Umbilical cord (tissue), 2 donors: ENCODE measurements around the gene CLIC1. TPM values are rescaled to one million over a fixed set of nuclear protein-coding genes. Genes with fewer than 3 reads are reported as not detected.
A peak's percentile ranks its signal among the peaks of the same experiment; 100 is the strongest.

Experiments used
- DNase-seq: peaks from one replicate; pipeline ENCODE4 v3.0.0-alpha.2; 2015; ENCODE audit warnings: low spot score
- total RNA-seq: library from RNA; depleted of rRNA; stranded (reverse); fragments of >200 nt; gene quantifications from one replicate; pipeline ENCODE4 v1.2.3, GENCODE V29; 2014; ENCODE audit warnings: low replicate concordance; ENCODE audit not compliant: insufficient read depth

Gene CLIC1
- total RNA-seq, 1 donor from 2014 or later, result 203 TPM

DNA sequence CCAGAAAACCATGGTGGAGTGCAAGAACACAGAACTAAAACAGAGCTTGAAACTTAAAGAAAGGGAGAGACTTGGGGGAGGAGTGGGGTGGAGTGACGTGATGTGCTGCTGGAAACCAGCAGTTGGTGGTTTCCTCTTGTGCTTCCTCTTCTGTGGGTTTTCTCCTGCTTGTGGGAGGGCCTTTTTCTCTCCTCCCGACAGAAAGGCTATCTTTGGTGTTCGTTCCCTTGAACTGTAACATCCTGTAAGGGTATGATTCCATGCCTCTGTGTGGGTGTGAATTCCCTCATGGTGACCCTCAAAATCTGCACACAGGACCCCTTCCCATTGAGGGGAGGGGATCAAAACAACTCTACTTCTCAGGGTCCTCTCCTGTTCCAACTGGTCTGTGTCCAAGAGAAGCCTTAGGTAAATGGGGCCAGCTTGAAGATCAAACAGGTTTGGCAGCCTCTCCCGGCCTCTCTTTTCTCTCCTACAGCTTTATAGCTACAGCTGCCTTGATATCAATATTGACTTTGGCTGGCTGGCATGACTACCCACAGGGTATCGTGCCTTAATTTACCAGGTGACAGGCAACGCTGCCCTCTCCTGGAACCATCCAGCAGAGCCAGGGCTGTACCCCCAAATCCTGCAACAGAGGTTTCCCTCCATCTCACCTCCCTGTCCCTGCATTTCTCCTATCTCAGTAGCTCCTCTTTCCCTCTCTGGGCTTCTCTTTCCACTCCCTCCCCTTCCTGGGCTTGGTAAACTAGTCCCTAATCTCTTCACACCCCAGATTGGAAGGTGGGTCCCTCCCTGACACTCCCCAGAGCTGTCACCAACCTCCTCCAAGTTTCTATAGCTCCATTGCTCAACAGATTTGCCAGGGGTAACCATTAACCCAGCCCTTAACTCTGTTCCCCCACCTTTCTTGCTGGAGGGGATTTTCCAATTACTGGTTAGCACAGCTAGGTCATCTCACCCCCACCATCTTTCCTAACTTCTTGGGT, 2.0 kb upstream of the CLIC1 start:
- peak; percentile 93 for DNase-seq

DNA sequence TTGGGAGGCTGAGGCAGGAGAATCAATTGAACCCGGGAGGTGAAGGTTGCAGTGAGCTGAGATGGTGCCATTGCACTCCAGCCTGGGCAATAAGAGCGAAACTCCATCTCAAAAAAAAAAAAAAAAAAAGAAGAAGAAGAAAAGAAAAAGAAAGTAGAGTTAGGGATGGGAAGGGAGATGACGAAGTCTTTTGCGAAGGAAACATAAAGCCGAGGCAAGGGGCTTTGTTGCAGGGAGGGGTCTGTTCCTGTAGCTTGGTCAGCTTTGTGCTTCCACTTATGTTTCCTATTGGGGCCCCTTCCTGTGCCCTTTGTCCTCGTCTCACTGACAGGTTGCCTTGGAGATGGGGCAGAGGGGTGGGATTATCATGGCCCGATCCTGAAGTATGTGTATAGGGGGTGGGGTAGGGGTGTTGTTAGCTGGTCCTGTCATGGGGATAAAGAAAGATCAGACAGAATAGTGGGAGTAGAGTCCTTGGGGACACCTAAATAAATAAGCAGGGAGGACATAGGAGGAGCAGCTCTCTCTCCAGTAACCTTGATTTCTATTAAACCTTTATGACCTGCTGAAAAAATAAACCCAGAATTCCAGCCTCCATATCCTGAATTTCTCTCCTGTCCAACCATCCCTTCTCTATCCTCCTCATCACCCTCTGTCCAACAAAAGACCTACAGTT, 1.1 kb upstream of the CLIC1 start:
- peak; percentile 66 for DNase-seq

DNA sequence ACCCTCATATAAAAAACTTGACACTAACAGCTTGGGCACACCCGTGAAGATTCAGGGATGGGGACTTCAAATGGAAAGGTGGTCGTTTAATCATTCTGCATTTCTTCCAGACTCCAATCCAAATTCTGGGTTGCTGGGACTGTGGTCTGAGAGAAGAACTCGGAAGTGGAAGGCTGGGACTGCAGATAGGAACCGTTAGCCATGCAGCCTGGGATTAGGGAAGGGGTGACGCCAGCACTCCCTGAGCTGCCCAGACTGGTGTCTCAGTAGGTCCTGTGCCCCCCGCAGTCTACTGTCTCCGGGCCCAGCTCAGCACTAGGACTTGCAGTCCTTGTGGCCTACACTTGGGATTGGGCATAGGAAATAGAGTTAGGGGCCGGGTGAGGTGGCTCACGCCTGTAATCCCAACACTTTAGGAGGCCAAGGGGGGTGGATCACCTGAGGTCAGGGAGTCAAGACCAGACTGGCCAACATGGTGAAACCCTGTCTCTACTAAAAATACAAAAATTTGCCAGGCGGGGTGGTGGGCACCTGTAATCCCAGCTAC, 511 bp upstream of the CLIC1 start:
- DNase-seq, result no peak

DNA sequence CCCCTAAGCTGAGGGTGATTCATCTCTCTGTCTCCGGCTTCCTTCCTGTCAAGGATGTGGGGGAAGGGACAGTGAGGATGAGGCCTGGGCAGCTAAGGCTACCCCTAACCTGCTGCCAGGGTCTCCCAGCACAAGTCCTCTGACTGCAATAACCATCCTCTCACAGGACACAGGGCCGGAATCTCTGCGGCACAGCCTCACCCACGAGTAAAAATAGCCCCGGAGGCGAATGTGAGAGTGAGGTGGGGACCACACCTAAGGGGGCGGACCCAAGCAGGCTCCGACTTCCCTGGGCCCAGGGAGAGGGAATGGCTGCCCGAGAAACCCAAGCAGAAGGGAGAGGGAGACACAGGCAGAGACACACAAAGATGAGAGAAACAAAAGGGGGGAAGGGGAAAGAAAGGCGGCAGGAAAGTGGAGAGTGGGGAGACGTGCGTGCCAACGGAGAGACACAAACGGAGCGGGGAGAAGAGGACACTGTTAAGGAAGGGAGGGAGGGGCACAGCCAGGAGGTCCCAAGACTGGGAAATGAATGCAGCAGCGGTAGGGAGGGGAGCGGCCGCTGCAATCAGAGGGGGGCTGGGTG, 1.4 kb downstream of the CLIC1 start:
- peak; percentile 80 for DNase-seq

DNA sequence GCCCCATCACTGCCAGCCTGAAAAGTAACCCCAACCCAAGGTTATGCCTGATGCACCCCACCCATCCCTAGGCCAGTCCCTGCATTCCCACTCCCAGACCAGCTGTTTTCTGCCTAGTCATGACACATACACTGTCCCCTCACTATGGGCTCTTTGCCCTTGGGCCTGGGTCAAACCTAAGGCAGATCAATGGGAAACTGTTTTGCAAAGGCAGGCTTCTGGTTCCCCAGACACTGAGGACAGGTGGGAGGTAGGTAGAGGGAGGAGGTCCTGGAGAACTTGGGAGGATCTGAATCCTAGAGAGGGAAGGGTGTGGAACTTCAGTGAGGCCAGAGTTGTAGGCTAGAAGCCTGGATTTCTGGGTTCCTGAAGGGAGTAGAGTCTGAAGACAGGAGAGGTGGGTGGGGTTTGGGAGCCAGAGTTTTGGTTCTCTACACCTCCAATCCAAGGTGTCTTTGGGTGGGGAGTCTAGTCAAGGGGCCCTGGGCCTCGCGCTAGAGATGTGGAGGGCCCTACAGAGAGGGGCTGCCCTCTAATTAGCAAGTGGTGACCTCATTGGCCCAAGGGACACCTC, 2.0 kb downstream of the CLIC1 start:
- DNase-seq, result no peak

DNA sequence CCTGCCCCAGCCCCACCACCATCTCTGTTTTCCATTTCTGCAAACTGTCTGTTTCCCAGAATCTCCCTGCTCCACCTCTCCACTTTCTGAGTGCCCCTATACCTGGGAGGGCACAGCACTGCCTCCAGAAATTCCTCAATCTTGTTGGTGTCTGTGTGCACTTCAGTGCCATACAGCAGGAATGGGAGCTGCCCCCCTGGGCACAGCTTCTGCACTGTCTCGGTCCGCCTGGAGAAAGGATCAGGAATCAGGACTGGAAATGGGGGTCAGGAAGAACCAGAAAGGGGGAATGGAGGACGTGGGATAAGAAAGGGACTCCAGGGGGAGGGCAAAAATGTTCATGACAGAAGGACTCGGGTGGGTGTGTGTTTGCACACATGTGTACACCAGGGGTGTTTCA, 2.6 kb downstream of the CLIC1 start:
- no peak for DNase-seq

DNA sequence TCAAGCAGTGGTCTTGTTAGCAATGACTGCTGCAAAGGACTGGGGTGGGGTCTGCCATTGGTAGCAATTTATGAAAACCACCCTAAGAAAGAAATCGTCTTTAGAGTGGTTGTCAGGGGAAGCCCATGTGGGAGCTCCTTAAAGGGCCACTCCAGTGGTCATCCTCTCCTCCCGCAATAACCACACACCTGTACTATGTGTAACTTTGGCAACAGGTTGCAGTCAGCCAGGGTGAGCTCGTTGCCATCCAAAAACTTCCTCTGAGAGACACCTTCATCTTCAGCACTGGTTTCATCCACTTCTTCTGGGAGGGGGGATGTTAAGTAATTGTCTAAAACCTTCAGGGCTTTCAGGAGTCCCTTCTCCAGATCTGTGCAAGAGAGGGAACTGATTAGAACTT, 4.3 kb downstream of the CLIC1 start:
- no peak for DNase-seq

DNA sequence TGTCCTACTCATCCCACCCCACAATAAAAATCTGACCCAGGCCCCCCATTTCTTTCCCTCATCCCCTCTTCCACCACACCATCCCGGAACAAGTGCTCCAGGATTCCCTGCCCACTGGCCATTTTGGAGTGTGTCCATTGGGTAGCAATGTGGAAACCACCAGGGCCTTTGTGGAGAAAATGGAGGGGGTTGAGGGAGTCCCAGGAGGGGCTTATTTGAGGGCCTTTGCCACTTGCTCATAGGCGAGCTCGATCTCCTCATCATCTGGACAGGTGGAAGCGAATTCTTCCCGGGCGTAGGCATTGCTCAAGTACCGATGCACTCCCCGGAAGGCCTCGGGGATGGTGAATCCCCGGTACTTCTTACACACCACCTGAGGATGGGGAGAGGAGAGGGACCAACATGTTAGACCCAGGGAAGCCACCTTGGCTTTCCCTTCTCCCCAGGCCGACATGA, 5.7 kb downstream of the CLIC1 start:
- DNase-seq, result no peak

DNA sequence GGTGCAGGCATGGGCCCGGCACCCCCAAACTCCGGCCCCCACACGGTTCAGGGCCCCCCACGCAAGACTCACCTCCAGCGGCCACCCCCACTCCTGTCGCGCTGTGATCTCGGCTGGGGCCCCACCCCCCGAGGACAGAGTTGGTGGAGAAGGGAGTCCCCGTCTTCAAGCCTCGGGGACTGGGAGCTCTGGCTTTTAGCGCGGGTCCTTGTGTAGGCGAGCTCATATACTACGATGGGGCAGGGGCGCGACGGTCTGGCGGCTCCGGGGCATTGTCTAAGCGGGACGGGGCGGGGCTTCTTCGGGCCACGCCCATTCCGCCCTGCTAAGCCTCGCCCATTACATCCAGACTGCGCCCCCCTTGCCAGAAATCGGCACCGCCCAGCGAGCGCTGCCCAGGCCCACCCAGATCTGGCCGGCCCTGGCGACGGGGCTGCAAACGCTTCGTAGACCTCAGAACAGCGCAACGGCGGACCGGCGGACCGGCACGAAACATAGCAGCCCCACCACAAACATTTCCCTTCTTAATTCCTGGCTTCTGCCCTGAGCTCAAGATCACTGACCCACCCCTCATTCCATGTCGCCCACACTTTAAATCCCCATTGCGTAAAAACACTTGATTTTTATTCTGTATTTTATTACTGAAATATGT, 6.2 kb downstream of the CLIC1 start:
- DNase-seq, result peak; percentile 94

DNA sequence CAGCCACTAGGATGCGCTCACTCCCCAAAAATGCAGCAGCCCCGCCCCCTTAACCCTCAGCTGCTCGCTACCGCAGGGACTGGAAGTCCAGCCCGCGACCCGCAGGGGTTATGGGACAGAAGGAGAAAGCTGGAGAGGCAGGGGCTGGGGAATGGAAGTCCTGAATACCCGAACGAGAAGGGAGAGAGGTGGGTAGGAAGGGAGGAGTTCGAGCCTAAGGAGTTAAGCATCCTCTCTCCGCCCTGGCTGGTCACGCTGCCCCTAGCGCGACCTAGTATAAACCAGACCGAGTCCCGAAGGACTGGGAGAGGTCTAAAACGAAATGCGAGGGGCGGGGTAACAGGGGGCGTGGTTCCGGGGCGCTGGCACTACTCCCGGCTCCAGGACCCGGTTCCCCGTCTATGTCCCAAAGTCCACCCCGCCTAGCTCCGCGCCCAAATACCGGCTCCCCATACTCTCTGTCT, 6.8 kb downstream of the CLIC1 start:
- peak; percentile 97 for DNase-seq

DNA sequence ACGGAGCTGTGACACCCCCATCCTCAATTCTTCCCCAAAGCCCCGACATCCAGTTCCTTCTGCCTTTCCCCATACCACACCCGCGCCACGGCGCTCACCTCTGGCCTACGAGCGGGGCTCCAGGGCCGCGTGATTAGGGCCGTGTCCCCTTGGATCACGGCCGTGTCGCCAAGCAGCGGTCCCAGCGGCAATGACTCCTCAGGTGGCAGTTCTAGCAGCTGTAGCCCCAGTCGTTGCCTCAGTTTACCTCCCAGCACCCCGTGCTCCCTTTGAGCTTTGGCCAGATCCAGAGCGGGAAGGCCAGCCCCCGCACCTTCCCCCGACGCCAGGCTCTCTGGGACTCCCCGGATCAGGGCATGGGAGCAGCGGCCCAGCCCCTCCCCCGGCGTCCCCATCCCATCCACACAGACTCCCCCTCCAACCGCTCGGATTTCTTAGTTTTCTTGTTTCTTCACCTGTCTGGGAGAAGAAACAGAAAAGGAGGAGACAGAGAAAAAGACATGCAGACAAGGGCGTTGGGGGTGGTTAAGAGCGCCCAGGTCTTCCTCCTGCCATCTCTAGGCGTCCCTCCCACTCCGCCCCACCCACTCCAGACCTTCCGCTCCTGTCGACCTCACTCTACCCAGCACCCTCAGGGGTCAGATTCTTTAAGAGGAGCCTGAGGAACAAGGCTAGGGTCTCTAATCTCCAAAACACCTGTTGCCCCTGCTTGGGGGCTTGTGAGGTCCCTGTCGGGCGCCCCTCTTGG, 7.4 kb downstream of the CLIC1 start, which contains the start of gene DDAH2:
TSS of gene DDAH2 (minus strand) at position 533 of the 748 bp plus-strand sequence. CDS start at position 395, 138 bp downstream.
- no peak for DNase-seq

DNA sequence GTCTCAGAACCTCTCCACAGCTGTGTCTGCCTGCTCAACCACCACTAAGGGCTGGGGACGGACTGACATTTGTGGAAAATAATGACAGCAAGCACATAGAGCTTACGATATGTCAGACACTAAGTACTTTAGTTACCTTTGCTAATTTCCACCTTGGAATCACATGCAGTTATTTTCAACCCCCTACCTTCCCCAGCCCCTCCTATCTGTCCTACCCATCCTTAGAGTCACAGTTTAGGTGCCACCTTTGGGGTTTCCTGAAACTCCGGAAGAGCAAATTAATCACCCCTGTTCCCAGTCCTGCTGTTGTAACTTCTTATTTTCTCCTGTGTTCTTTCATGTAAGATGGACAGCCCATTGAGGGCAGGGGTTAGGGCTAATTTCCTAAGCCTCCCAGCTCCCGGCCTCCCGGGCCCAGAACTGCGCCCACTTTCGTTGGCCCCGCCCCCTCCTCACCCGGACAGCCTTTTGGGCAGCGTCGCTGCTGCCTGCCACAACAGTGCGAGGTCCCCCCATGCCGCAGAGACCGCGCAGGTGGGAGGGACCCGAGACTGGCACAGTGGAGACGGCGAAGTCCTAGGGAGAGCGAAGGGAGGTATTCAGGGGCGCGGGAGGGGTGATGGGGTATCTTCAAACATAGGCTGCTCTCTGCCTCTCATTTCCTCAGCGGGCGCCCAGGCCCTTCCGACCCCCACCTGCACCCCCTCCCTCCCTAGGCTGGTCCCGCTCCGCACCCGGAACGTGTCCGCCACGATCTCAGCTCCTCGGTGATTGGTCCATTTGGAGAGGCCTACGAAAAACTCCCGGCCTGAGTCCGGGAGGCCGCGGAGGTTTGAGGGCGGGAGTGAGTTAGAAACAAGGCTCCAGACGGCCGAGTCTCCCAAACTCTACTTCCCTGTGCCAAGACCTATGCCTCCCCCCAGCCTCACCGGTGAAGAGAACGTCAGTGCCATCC, 8.3 kb downstream of the CLIC1 start:
- no peak for DNase-seq

DNA sequence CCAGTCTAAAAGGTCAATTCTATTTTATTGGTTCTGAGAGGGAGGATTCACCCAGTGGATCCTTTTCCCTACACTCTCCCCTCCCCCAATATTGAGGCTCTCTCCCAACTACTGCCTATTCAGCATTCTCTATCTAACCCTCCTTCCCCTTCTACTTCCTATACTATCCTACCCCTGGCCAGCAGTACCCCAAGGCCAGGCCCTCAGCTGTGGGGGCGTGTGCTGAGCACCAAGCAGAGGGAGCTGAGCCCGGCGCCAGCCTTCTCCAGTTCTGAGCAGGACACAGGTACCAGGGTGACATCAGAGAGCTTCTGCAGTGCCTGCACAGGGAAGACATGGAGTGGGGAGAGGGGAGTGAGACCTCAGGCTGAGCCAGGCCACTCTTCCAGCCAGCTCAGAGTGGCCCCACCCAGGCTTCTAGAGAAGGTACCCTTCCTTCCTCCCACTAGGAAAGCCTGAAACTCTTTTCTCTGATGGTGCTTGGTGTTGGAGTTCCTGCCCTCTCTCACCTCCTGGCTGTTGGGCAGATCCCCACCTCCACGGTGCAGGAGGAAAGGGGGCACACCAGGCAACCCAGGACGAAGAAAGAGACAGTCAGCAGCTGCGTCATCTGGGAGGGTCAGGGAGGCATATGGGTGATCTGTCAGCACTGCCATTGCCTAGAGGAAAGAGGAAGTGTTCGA, 9.2 kb downstream of the CLIC1 start:
- DNase-seq, result no peak

DNA sequence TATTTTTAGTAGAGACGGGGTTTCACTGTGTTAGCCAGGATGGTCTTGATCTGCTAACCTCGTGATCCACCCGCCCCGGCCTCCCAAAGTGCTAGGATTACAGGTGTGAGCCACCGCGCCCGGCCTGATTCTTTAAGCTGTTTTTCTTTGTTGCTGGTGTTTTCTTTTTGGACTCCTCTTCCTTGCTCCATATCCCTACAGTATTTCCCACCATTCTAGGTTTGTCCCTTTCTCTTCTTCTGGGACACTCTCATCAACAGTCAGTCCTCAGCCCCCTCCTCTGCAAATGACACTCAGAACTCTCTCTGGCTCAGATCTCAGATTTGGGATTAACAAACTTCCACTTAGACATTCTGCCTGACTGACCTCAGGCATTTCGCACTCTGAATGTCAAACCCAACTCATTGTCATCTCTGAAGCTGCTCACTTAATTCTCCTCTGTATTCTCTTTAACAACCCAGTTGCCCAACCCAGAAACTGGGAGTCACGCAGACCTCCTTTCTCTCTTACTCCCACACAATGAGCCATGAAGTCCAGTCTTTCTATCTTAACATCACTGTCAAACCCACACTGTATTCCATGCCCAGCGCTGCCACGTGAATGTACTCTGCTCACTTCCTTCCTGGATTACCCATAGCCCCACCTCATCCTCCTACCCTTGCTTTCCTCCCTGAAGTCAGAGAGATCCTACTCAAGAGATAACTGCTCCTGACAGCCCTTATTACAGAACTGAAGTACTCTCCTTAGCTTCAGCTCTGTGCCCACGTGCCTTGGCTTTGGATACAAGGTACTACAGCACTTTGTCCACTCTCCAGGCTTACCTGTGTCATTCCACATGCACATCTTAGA, 10.6 kb downstream of the CLIC1 start:
- DNase-seq, result no peak

DNA sequence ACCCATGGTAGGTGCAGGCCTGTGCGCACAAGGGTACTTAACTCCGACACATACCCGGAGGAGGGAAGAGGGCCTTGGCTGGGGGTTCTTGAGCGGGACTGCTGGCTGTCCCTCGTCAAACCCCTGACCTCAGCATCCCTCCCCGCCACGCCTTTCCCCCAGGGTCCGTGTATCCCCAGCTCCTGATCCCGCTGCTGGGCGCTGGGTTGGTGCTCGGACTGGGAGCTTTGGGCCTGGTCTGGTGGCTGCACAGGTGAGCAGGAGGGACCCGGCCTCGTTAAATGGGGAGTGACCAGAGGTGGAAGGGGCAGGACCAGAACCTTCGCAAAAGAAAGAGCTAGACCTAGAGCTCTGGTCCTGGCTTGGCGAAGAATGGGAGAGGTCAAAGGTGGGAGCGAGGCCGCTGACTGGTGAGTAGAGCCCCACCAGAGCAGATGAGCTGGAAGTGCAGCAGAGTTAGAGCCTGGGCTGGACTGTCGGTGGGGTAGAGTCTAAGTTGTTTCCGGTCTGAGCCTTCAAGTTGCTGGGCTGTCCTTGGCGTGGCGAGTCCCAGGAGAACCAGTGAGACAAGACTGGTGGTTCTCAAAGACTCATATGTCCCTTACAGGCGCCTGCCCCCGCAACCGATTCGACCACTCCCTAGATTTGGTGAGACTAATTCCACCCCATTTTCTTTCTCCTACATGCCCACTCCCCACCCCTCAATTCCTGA, 12.2 kb downstream of the CLIC1 start:
- DNase-seq, result no peak

DNA sequence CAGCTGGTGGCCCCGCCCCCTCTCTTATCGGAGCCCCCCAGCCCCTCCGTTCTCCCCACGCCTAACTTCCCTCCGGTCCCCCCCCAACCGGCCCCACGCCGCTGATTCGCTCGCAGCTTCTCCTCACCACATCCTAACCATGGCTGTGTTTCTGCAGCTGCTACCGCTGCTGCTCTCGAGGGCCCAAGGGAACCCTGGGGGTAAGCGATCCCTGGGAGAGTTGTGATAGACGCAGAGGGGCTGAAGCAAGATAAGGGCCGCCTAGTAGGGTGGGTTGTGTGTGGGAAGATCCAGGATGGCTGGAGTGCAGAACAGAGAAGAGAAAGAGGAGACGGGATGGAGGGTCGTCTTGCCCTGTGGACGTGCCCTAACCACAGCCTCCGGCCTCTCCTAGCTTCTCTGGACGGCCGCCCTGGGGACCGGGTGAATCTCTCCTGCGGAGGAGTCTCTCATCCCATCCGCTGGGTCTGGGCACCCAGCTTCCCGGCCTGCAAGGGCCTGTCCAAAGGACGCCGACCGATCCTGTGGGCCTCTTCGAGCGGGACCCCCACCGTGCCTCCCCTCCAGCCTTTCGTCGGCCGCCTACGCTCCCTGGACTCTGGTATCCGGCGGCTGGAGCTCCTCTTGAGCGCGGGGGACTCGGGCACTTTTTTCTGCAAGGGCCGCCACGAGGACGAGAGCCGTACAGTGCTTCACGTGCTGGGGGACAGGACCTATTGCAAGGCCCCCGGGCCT, 12.9 kb downstream of the CLIC1 start, which contains the start of gene MPIG6B:
TSS of gene MPIG6B (plus strand) at position 129 of the 735 bp plus-strand sequence. CDS start at position 140, 11 bp downstream.
- DNase-seq, result no peak
